RPMI8226 (cell line): ENCODE measurements around the gene MYO5A.
"Not testable (repeated sequence)": the region's sequence is repeated elsewhere in the genome, so short reads cannot be mapped to it uniquely, and the experiment has no call there.

ENCODE experiments used
- DNase-seq: peaks from one replicate; pipeline ENCODE4 v3.0.0-alpha.2; 2015

MYO5A gene

DNA sequence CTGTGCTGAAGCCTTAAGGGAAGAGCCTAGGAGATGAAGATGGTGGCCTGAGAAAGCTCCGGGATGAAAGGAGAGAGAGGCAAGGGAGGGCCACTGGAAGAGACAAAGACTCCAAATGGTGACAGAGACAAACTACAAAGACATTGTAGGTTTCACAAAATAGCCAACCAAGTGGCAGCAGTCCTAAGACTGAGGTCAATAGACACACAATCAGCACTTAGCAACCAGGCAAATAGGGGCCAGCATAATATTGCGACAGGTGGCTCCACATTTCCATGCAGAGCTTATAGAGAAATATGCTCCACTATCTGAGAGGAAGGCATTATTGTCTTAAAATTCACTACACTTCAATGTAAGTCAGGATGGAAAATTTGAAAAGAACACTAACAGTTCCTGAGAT, 211.0 kb downstream of the MYO5A start:
- DNase-seq: no peak

DNA sequence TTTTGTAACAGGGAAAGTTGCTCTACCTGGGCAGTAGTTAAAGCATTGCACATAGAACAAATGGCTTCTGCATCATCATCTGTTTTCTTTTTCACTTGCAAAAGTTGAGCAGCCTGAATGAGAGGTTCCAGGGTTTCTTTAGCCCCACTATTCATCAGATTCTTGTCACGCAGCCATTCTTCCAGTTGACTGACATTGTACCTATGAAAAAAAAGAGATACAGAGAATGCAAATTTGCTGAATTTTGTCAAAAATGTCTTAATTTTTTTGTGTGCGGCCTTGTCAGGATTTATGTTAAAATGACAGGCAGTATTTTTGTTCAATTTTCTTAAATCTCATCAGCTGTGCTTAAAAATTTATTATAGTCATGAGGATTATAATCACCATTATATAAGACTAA, 211.7 kb downstream of the MYO5A start:
- no peak for DNase-seq

DNA sequence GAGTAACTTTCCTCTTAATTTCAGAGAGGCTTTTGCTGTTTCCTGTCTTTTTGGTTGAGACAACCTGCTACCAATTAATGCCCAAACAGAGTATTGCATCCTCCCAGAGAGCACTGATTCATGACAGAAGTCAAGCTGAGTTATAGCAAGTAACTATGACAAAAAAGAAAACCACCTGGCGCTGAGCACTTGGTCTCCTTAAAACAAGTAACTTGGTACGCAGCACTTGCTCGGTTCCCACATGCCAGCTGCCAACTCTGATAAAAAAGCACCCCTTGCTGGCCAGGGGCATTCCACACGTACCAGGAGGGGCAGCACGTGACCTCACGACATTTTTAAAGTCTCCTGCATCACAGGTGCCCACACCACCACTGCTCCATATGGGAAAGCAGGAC, 219.5 kb downstream of the MYO5A start:
- DNase-seq: no peak

DNA sequence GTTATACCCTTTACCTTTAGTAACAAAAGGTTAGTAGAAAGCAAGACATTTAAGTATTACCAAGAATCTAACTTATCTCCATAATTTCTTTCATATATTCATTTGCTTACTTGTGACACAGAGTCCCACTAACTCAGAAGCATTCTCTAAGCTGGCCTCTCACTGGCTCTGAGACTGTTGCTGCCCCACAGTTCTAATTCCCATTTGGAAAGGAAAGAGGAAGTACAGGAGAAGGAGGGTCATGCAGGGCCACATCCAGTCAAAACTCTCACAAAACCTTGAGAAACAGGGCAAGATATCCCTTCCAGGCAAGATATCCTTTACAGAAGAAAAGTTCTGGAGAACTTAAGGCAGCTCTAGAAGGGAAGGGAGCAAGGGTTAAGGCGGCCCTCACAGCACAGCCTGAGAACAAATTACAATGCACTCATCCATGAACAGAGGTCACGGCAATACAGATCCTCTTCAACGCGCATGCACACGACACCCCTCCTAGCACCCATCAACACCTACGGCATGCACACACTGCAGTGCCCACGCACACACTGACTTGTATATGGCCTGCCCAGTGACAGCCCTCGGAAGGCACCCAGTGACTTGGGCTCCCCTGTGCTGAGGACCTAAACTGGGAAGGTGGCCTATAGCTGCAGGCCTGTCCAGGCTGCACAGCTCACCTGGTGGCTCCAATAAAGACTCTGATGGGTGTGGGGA, 220.1 kb downstream of the MYO5A start:
- no peak for DNase-seq

DNA sequence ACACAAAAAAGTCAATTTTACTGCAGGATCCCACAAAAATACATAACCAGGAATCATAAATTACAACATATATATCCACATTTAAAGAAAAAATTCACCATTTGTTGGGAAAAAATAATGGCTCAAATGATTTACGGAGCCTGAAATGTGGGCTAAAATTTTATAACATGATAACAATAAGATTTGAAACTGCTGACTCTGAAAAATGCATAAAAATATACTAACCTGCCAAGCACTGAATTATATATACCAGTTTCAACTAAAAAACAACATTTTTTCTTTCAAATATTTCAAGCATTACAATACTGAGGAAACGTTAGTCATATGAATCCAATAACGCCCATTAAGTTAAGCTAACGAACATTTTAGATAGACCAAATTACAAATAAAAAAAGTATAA, 220.8 kb downstream of the MYO5A start:
- DNase-seq: no peak

DNA sequence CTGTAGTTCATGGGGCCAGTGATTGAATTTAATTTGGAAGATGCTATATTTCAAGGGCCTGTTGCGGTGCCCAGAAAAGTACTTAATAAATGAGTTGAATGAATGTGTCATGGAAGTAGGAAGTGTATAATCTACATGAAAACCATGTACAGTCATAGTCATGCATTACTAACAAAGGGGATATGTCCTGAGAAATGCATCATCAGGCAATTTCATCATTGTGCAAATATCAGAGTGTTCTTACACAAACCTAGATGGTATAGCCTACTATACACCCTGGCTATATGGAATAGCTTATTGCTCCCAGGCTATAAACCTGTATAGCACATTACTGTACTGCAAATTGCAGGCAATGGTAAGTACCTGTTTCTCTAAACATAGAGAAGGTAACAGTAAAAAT, 222.4 kb downstream of the MYO5A start:
- DNase-seq: no peak

DNA sequence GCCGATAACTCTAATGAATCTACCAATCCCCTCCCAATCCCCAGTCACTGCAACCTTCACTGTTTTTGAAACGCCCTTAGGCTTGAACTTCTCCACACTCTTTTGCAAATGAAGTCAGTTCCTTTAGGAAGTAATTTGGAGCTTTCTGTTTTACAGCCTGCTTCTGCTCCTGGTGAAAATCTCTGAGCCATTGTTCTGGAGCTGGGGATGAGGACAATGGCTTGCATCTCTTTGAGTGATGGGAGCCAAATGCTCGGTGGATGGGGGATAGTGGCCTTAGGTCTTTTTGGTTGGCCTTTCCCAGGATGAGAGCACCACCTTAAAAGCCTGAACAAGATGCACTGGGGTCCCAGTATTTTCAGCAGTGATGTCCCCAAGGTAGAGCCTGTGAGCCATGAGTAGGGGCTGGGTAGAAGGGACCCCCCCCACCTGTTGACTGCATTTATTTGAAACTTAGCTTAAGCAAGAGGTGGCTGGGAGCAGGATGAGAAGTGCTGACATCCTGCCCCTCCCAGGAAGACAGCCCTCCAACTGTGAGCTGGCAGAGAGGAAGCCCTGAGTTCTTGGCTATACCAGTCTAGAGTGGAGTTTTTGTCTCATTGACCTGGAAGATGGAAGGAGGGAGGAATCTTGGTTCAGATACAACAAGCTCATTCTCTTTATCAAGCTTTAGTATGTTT, 225.4 kb downstream of the MYO5A start:
- no peak for DNase-seq

DNA sequence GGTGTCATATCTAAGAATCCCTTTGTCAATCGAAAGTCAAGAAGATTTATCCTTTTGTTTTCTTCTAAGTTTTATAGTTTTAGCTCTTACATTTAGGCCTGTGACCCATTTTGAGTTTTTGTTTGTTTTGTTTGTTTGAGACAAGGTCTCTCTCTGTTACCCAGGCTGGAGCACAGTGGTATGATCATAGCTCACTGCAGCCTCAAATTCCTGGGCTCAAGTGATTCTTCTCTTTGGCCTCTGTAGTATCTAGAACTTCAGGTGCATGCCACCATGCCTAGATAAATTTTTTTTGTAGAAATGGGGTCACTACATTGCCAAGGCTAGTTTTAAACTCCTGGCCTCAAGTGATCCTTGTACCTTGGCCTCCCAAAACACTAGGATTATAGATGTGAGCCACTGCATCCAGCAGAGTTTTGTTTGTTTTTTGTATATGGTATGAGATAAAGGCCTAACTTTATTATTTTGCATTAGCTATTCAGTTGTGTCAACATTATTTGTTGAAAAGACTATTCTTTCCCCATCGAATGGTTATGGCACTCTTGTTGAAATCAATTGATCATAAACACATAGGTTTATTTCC, 227.3 kb downstream of the MYO5A start:
- DNase-seq: no peak

DNA sequence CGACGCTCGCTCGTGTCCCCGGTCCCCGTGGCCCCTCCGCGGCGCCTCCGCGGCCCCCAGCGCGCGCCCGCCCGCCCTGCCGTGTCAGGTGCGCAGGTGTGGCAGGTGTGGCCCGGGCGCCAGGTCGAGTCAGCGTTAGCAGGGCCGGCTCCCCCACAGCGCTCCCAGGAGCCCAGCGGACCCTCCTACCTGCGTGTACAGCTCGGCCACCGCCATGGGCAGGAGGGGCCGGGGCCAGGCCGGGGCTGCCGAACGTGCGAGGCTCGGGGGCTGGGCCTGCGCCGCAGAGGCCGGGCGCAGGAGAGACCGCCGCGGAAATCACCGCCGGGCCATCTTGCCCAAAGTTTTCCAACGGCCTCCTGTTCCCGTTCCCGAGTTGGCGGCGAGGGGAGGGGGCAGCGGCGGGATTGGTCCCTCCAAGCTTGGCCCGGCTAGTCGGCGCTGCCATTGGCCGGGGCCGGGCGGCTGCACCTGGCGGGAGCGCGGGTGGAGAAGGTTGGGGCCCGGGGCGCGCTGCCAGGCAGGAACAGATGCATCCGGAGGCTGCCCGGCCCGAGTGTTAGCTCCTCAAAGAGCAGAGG, 233.2 kb downstream of the MYO5A start, which contains the start of gene MYO5C:
MYO5C (minus strand) TSS at position 384 of the 581 bp plus-strand sequence; CDS start at position 216, 168 bp downstream.
- peak; percentile 93 for DNase-seq

DNA sequence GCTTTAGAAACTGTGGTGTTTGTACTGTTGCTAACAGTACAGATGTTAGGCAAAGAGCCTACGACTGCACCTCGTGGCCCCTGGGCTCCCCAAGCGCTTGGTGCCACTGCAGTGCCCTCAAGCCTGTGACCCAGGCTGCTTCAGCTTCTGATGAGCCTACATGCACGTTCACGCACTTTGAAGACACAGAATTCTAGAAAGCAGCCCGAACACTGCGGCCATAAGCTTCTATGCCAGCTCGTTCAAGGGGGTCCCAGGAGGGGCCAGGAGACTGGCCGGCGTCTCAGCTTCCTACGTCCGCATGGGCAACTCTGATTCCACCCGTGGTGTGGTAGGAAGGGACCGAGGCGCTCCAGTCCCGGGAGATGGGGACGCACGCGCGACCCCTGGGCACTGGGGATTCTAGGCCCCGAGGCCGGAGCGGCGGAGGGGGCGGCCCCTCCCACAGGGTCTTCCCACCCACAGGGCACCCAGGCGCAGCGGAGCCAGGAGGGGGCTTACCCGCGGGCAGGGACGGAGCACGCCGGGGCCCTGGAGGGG, 233.7 kb downstream of the MYO5A start:
- peak; percentile 72 for DNase-seq

DNA sequence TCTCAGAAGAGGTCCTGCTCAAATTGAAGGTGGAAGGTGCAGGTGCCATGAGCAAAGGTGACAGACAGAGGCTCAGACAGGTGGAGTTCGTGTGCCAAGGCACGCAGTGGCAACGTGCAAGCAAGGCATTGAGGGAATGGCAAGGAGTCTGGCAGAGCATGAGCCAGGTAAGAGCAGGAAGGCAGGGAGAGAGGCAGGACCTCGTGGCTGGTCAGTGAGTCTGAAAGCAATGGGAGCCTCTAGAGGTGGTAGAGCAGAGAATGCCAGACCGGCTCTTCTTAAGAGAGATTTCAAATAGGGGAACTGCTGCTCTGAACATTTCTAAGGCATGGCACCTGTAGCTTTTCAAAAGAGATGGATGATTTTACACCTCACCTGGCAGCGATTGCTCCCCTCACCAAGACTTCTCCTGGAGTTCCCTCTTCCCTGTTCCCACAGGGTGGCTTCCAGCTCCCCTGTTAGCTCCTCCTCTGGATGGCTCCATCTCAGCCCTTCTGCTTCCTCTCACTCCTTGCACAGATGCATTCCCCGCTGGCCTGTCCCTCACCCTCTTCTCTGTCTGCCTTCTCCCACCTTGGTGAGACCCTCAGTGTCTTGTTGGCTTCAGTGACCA, 235.8 kb downstream of the MYO5A start:
- DNase-seq: peak; percentile 46

DNA sequence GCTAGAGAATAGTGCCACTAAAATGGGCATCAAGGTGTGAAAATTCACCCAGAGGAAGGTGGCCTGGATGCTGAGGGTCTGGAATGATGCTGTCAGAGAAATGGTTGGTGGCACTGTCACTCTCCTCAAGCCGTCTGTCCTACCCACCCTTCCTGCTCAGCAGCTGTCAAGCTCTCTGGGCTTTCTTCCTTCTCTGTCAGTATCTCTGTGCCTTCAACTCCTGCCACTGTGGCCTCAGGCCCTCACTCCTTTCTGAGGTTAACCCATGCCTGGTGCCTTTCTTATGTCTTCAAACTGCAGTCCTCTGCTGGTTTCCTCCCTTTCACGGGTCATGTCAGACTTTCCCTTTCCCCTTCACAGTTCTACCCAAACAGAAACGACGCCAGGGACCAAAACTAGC, 237.5 kb downstream of the MYO5A start:
- no peak for DNase-seq

DNA sequence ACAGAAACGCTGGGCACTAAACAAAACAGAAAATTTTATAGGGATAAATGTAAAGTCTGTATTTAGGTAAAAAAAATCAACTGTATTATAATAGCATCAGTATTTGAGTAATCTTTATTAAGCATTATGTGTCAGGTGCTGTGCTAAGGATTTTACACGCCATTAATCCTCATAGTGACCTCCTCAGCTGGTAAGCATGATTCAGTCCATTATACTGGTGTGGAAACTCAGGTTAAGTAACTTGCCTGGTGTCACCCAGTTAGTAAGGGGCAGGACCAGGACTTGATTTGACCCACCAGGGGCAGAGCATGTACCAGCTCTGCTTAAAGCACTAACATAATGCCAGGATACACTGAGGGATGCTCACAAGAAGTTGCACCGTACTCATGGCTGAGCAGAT, 237.9 kb downstream of the MYO5A start:
- no peak for DNase-seq

DNA sequence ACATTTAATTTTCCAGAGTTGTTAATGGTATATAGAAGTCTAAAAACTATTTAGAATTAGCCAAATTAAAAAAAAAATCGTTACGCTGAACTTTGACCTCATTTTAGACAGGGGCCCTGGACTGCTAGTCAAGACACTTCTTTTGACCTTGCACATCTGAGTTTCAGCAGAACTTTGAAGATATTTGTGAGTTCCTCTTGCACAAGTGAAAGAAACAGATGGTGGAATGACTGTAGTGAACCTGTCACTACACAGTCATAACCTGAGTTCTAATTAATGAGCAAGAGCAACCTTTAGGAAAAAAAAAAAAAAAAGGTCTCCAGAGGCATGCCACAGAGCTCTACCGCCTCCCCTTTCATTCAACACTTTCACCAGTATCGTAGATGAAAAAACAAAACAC, 238.4 kb downstream of the MYO5A start:
- no peak for DNase-seq

DNA sequence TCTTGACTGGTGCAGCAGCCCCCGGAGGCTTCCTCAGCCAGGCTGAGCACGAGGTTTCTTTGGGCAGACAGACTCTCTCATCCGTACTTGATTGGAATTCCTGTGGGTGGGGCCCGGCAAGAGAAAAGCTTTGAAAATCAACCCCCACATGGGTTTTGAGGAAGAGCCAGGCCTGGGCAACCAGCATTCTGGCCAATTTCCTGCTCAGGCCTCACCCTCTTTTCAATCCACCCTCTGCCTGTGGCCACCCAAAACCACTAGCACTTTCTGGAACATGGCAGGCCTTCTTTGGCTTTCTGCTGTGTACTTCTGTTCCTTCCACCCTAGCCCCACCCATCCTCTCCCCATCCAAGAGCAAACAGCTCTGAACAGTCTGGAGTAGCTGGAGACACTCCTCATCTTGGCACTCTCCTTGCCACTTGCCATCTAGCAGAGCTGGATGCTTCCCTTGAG, 239.0 kb downstream of the MYO5A start:
- no peak for DNase-seq

DNA sequence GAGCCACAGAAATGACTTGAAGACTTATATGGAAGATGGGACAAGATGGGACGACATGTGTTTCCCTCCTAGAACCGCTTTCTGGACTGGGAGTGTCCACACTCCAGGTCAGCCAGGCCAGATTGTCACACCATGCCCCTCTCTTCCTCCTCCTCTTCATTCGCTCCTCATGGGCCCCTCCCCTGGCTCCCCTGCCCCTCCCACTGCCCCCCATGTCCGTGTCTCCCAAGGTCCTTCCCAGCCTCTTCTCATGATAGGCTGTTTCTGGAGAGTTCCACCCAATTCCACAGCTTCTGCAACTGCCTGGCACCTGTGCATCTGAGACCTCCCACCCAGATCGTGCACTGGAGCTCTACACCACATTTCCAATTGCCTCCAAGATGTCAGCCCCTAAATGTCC, 239.7 kb downstream of the MYO5A start:
- DNase-seq: no peak

DNA sequence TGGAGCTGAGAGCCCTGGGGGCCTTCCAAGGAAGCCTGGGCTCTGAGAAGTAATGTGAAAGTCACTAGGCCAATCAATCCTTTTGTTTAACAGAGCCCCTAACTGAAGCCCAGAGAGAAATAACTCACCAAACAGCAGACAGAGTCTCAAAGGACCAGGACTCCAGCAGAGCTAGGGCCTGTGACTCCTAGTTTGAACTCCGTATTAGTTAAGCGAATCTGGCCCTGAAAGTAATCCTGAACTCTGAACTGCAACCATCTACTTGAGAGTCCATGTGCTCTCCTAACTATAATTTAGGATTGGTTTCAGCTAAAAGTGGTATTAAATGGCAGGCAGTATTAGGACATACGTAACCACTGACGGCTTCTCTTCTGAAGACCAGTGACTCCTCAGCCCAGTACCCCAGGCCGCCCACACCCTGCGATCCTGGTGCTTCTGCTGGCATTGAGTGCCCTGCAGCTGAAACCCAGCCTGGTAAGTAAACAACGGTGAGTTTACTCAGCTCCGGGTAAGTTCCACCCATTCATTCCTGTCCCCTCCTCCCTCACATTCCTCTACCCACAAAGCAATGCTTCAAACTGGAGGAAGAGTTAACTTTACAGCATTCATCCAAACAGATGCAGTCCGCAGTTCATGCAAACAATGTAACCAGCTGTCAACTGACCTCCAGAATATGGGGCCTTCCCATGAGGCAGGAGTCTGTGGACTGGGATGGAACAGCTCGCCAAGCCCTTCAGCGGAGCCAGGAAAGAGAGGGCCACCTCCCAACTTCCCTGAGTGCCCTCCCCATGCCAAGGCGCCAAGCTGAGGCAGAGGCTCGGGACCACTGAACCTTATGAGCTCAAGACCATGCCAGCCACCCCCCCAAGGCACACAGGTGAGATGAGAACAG, 240.4 kb downstream of the MYO5A start:
- DNase-seq: no peak

DNA sequence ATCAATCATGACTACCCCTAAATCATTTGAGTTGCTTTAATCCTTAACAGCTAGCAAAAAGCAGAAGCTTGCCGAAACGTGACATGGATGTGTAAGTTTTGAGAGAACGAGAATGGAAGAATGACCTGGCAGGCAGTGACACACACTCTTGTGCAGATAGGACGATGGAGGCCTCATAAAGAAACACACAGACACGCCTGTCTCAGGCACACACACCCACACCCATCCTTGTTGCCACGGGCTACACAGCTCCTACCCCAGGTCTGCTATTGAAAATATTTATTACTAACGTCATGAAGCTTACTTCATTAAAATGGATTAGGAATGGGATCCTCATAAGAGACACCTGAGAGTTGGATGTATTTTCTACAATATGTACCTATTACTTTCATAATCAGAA, 241.6 kb downstream of the MYO5A start:
- DNase-seq: no peak

DNA sequence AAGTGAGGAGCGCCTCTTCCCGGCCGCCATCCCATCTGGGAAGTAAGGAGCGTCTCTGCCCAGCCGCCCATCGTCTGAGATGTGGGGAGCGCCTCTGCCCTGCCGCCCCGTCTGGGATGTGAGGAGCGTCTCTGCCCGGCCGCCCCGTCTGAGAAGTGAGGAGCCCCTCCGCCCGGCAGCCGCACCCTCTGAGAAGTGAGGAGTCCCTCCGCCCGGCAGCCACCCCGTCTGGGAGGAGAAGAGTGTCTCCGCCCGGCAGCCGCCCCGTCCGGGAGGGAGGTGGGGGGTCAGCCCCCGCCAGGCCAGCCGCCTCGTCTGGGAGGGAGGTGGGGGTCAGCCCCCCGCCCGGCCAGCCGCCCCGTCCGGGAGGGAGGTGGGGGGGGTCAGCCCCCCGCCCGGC, 242.7 kb downstream of the MYO5A start:
- not testable (repeated sequence) for DNase-seq

DNA sequence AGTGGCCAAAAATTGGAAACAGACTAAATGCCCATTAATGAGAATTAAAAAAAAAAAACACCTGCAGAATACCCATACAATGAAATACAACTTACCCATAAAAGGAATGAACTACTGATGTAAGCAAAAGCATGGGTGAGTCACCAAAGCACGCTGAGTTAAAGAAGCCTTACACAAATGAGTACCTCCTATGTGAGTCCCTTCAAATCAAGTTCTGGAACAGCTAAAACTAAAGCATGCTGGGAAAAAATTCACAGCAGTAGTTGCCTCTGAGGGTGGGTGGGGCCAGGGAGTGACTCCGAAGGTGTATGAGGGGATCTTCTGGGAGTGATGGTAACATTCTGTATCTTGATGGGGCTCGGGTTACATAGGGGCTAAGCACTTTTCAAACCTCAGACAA, 244.5 kb downstream of the MYO5A start:
- no peak for DNase-seq

DNA sequence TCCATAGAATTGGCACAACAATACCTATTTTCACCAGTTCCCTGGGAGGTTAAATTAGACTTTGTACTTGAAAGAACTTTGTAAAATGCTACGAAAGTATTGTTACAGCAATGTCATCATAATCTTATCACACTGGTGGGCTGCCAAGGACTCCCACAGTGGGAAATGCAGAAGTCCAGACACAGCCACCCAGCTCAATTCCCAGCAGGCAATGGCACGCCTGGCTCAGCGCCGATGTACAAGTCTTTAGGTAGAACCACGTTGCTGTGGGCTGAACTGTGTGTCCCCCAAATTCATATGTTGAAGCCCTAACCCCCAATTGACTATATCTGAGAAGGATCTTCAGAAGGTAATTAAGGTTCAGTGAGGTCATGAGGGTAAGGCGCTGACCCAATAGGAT, 245.4 kb downstream of the MYO5A start:
- DNase-seq: no peak

DNA sequence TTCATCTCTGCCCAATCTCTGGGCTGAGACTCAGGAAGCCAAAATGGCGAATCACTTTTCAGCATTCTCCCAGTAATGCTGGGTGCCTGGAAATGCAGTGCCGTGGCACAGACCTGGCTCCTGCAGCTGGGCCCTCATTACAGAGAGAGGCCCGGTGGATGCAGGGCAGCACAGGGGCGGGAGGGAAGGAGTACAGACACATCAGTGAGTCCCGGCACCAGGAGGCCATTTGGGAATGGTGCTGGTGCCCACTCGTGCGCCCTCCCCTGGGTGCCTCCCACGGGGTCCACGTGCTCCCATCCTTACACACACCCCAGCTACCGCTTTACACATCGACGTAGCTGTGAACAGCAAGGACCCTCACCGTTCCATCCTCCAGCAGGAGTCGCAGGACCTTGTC, 246.3 kb downstream of the MYO5A start:
- DNase-seq: no peak
